GM19025 (cell line): ENCODE measurements around the gene TRAF3.

Source experiments
- ATAC-seq: cut with Tn5 transposase; IDR thresholded peaks from one replicate; pipeline ENCODE4 v1.9.1; 2021; ENCODE audit warnings: mild to moderate bottlenecking, low read depth, moderate library complexity; ENCODE audit not compliant: unreplicated experiment

Gene TRAF3

DNA sequence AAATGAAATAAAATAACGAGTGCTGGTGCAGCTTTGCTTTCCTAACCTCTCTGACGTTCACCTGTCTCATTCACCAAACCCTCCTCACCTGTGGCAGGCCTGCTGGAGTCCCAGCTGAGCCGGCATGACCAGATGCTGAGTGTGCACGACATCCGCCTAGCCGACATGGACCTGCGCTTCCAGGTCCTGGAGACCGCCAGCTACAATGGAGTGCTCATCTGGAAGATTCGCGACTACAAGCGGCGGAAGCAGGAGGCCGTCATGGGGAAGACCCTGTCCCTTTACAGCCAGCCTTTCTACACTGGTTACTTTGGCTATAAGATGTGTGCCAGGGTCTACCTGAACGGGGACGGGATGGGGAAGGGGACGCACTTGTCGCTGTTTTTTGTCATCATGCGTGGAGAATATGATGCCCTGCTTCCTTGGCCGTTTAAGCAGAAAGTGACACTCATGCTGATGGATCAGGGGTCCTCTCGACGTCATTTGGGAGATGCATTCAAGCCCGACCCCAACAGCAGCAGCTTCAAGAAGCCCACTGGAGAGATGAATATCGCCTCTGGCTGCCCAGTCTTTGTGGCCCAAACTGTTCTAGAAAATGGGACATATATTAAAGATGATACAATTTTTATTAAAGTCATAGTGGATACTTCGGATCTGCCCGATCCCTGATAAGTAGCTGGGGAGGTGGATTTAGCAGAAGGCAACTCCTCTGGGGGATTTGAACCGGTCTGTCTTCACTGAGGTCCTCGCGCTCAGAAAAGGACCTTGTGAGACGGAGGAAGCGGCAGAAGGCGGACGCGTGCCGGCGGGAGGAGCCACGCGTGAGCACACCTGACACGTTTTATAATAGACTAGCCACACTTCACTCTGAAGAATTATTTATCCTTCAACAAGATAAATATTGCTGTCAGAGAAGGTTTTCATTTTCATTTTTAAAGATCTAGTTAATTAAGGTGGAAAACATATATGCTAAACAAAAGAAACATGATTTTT lies 128.2 kb downstream of the TRAF3 start:
- no peak for ATAC-seq

DNA sequence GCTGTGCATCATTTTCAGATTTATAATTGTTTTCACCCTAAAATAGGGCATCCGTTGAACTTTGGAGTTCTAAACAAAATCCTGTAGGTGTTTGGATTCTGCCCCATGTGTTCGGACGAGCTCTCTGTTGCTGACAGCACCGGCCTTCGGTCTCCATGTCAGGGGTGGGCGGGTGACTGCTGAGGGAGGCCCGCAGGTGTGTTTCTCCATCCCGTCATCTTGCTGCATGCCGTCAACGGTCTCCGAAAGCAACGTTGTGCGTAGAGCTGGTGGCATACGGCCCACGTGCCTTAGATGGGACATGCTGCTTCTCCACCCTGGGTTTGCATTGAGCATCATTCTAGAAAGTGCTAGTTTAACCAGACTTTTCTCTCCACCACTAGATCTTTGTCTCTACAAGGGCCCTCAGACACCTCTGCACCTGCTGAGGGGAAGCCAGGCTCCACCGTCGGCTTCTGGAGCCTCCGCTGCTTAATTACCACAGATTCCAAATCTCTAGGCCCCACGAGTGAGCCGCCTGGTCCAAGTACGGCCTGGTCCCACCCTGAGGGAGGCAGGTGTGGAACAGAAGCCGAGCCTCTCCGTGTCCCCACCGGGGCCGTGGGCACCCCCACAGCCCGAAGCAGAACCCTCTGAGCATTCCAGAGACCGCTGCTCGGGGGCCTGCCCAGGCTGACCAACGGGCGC lies 129.5 kb downstream of the TRAF3 start:
- ATAC-seq, result no peak

DNA sequence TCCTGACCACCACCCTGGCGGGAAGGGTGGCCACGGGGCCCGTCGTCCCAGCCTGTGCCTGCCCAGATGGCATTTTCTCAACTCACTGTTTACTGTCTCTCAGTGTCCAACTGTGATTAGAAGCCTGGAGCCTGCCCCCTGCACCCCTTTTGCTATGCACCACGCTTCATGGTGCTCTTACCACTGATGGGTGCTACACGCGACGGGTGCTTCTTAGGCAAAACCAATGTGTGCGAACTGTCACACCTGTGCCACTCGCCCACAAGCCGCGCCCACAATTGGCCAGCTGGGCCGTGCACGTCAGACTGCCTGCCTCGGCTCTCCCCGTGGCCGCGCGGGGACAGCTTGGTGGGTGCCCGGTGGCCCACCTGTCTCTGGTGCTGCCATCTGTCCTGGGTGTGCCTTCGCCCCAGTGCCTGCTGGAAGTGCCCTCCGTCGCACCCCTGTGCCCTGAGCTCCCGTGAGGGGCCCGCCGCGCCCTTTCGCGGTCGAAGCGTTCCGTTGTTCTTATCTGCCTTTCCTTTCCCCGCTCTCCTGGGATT lies 130.1 kb downstream of the TRAF3 start:
- no peak for ATAC-seq

DNA sequence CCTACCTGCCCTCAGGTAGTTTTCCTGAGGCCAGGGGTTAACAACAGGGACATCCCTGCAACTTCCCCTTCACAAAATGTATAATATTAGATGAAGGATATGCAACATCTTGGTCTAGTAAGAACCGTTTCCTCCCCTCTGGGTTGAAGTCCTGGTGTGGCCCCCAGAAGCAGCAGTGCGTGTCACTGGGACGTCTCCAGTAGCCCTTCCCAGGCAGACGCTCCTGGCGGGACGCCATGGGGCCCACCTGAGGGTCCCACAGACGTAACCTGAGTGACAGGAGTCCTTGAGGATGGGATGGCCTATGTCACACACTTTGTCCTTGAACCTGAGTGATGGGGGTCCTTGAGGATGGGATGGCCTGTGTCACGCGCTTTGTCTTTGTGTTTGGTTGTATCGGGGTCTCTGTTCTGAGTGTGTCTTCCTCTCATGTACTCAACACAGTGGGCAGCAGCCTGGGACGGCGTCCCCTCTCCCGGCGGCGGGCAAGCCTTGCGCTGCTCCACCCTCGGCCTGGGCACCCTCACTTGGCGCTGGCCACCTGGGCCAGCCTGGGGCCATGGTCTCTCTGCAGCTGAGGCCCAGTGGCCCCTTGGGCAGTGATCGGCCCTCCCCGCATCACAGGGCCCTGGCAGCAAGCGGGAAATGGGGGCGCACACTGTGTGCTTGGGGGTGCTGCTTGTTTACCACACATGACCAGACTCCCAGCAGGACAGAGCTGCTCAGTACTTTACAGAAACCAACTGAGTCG lies 130.9 kb downstream of the TRAF3 start:
- ATAC-seq, result no peak

DNA sequence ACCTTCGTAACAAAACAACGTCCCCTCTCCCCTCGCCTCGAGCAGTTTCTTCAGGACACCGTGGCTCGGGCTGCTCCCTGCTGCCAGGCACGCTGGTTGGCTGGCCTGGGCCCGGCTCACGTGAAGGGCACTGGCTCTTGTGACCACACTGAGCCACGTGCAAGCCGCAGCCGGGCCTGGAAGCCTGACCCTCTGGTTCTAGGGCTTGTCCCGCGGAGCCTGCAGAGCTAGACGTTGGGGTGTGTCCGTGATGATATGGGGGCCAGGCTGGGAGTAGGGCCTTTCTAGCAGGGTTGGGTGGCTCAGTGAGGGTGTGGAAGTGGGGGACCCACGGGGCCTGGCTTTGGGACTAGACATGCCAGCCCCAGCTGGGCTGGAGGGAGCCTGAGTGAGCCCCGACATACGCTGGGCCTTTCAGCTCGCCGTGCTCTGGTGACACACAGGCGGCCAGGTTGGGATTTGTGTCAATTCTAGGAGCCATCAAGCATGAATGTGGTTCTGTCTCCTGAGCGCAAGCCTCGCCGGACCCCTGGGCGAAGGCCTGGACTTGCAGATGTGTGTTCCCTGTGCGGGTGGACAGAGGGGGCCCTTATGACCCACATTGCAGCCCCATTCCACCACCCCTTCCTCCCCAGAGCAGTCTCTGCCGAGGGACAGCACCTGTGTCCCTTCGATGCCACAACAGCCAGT lies 131.7 kb downstream of the TRAF3 start:
- ATAC-seq, result no peak

DNA sequence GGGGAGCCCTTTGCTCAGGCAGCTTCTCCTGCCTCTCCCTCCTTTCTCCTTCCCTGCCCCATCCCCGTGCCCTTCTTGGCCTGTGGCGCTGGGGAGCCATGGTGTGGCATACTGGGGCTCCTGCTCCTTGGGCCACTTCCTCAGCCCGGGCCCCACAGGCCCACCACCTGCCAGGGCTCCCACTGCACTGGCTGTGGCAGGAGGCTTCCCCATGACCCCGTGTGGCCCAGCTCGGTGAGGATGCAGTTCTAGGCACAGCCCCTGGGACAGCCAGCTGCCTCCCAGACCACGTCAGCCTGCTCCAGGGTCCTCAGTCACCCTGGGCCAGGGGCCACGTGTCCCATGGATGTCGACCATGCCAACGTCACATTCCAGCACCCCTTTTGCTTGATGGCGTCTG lies 132.2 kb downstream of the TRAF3 start:
- no peak for ATAC-seq

DNA sequence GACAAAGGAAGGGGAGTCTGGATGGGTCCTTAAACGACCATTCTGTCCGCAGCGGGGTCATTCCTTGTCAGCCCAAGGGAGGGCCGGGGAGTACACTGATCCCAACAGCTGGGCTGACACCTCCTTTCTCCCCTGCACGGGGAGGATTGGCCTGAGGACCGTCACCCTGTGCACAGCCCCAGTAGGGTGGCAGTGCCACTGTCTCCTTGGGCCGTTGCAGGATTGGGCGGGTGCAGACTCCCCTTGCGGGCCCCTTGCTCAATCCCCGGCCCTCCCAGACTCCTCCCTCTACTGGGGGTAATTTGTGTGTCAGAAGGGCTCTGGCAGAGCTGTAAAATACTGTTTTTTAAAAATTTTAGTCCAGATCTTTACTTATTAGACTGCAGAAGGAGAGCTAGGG lies 132.7 kb downstream of the TRAF3 start:
- ATAC-seq, result no peak

DNA sequence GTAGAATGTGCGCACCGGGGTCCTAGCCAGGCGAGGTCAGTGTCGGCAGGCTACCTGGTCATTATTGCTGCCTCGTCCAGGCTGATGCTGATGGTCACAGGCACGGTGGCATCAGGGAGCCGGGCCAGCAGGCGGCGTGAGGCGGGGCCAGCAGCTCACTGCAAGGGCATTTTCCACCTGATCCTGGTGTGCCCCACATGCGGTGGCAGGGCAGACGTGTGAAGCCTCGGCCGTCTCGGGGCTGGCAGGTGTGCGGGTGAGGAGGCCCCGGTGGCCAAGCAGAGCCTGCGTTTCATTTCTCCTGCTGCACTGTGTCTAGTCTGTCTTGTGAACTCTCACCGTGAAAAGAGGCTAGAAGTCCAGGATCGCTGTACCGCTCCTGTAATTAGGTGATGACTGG lies 133.2 kb downstream of the TRAF3 start:
- ATAC-seq, result no peak

DNA sequence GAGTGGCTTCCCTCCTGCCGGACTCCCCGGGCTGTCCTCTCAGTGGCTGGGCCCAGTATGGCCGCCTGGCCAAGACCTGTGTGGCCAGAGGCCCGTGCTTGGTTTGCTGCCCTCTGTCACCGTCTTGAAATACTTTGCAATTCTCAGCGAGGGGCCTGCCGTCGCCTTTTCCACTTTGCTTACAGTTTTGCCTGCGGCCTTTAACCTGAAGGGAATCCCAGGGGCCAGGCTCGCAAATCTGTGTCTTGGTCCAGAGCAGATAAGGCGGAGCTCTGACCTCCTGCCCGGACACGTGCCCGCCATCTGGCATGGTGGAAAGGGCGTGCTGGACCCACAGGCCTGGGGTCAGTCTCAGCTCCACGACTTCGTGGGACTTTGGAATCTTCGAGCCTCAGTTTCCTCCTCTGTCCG lies 134.3 kb downstream of the TRAF3 start:
- ATAC-seq, result no peak

DNA sequence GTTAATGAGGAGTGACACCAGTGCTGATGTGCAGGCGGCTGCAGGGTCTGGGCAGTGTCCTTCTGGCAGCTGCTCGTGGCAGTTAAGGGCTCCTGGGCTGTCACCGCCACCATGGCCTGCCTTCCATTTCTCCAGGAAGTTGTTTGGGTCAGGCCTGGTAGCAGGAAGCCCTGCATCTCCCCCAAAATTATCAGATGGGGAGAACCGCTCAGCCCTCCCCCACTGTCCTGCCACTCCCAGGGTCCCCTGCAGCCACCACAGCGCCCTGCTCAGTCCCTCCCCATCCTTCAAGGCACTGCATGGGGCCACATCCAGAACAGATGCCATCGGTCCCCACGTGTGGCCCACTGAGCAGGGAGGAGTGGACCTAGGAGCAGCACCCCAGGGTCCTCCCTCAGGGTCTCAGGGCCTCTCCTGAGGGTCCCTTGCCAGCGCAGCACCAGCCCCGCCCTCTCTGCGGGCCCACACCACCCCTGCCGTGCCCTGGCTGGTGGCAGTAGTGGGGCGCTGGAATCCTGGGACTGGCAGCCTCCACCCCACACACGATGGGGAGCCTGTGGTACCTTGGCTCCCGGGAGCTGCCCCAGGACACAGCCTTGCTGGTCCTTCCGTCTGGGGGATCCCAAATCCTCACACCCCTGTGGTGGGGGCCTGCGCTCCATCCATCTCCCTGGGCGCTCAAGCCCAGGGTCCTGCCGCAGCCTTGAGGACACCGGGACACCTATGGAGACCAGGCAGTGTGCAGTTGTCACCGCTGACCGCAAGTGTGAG lies 134.9 kb downstream of the TRAF3 start:
- no peak for ATAC-seq

DNA sequence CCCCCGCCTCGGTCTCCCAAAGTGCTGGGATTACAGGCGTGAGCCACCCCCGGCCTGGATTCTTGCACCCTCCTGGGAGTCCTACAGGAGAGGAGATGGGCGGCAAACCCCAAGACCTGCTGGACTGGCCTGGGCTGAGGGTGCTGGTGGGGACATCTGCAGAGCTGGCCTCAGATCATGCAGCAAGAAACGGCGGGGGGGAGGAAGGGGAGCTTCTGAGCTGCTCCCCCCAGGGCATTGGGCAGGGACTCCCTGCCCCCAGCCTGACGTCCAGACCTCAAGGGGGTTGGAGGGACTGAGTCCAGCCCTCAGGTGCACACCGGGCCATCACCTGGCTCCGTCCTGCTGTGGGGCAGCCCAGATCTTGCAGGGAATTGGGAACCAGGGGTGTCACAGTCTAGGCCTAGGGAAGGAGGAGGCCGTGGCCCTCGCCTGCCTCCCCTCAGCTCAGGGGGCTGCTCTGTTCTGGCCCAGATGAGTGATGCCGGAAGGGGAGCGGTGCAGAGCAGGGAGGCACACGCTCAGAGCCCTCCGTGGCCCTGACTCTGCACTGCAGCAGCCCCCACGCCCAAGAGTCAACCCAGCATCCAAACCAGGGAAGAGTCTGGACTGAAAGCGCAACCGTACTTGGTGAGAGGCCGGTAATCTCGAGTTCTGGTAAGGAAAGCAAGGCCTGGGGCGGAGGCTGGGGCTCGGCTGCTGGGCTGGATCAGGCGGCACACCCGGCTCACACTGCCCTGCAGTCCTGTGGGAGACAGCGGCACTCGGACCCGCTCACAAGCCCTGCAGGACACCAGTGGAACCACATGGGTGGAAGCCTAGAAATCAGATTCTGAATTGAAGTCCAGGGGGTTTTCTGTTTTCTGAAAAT lies 136.3 kb downstream of the TRAF3 start:
- ATAC-seq, result no peak

DNA sequence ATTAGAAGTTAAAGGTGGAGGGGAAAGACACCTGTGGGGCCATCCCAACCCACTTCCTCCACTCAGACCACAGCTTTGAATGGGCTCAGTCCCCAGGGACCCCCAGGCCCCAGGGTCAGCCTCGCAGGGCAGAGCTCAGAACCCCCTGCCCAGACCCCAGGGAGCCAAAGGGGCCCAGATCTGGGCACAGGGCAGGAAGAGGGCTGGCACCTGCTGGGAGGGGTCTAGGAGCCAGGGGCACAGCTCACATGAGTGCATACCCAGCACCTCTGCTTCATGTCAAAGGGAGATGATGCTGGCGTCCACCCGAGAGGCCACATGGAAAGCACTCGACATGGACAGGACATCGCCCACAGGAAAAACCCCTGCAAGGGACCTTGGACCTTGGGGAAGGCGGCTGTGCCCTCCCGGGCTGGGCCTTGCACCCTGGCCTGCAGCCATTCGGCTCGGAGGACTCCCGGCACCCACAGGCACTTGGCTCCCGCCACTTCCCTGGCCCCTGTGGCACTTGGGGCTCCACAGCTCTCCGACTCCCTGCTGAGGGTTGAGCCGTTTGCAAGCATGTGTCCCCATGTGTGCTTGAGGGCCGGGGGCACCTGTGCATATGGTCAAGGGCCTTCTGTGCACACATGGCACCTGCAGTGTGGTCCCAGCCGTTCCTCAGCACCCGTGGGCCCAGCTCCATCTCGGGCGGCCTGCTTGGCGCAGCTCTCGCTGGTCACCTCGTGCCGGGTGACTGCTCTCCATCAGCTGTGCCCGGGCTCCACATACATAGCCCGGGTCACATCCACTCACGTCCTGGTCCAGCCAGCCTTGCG lies 137.4 kb downstream of the TRAF3 start:
- ATAC-seq, result no peak

DNA sequence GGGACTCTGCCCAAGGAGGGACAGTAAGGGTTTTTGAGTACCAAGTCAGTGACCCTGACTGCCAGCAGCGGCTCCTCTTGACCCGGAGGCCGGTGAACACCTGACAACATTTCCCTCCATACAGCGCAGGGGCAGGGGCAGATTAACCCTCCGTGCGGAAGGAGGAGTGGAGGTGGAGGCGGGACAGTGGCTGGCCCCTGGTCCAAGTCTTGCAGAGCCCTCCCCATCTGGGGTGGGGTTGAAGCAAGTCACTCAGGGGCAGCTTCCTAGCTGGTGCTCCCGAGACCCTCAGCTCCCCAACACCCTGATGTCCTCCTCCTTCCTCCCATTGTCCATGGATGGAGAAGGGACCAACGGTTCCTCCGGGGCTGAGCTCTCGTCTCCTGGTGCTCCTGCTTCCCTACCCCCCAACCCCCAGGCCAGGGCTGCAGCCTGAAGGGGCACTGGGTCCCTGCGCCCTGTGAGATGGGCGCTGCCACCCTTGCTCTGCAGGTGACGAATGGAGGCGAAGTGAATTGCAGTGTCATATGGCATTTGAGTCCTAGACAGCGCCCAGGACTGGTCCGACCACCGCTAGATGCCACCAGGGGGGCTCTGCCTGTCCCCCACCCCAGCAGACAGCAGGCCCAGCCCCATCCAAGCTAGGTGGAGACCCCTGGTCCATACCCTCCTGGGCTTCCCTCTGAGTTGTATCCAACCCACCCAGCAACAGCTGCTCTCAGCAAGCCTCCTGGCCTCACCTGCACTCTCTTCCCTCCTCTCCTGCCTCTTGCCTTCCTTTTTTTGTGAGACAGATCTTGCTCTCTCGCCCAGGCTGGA lies 138.3 kb downstream of the TRAF3 start:
- ATAC-seq, result no peak

DNA sequence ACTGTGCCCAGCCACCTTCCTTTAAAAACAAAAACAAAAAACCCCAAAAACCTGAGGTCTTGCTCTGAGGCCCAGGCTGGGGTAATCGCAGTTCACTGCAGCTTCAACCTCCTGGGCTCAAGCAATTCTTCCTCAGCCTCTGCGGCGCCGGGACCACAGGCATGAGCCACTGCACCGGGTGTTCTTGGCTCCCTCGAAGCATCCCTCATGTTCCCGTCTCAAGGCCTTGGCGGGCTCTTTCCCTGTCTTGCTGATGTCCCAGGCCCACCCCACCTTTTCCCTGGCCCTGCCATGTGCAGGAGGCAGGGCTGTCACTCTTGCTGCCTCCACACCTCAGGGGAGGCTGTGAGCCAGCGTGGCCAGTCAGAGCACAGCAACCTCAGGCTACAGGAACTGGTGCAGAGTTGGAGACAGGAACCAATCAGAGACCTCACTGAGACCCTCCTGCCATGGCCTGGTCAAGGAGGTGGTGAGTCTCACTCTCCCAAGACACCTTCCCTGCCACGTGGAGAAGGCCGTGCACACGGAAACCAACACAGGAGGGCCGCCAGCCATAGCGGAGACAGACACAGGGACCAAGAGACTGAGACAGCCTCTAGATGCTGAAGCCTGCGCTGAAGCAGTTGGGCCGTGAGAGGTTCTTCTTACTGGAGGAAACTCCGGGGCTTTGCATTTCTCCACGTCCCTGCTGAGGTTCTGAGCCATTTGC lies 139.3 kb downstream of the TRAF3 start:
- no peak for ATAC-seq

DNA sequence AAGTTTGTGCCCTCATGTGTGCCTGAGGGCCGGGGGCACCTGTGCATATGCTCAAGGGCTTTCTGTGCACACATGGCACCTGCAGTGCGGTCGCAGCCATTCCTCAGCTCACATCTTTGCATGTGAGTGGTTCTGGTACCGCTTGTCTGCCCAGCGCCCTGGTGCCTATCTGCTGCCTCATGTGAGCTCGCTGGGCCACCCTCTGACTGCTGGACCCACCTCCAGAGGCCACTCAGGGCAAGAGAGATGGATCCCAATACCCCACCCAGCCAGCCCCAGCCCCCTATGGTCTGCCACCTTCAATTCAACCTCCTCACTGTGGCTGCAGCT lies 139.8 kb downstream of the TRAF3 start:
- no peak for ATAC-seq

DNA sequence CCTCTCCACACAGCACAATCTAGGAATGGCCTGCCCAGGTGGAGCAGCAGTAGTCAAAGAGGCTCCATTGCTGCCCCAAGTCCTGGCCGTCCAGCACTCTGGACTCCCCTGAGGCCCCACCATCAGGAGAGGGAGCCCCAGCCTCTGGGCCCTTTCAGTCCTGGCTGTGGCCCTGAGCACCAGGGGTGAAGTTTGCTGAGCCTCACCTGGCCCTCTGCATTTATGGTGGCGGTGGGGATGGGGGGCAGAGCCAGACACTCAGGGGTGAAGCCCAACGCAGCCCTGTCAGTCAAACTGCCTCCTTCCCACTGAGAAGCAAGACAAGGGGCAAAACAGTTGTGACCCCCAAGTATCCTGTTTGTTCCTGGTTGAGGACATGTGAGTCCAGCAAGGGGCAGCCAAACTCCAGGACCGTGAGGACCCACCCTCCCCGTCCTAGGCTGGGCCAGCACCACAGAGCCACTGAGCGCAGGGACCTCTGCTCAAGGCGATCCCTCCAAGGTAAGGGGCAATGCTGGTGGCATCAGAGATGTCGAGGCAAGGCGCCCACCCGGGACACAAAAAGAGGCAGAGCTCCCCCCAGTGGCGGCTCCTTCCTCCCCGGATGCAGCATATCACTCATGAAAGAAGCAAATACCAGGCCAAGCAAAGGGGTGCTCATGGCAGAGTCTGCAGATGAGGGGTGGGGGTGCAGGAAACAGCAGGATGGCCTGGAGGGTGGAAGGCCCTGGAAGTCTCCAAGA lies 140.4 kb downstream of the TRAF3 start:
- no peak for ATAC-seq
